GM19395 (cell line): ENCODE data around the gene UGT1A9.

Experiments
- ATAC-seq: cut with Tn5 transposase; IDR thresholded peaks from one replicate; pipeline ENCODE4 v1.9.1; 2021; ENCODE audit warnings: mild to moderate bottlenecking, moderate library complexity; ENCODE audit not compliant: unreplicated experiment

Gene UGT1A9

GRCh38 chr2:233793465-233794127 is 121.9 kb downstream of the UGT1A9 start:
- ATAC-seq = no peak

GRCh38 chr2:233794128-233794658 is 122.5 kb downstream of the UGT1A9 start:
- ATAC-seq = no peak

- no peak for ATAC-seq
These were observed 124.1 kb downstream of the UGT1A9 start for GRCh38 chr2:233795735-233796171.

GRCh38 chr2:233796254-233796653 is 124.6 kb downstream of the UGT1A9 start:
- ATAC-seq = no peak

- no peak for ATAC-seq
These were observed 126.8 kb downstream of the UGT1A9 start for GRCh38 chr2:233798335-233799086.

GRCh38 chr2:233799087-233799665 is 127.5 kb downstream of the UGT1A9 start:
- no peak for ATAC-seq

- ATAC-seq = no peak
These were observed 128.0 kb downstream of the UGT1A9 start for GRCh38 chr2:233799716-233800115.

GRCh38 chr2:233800208-233800607 is 128.5 kb downstream of the UGT1A9 start:
- no peak for ATAC-seq

- ATAC-seq = no peak
These were observed 129.8 kb downstream of the UGT1A9 start for GRCh38 chr2:233801357-233802131.

GRCh38 chr2:233802132-233802815 is 130.6 kb downstream of the UGT1A9 start:
- no peak for ATAC-seq

GRCh38 chr2:233803292-233803911 is 131.7 kb downstream of the UGT1A9 start:
- ATAC-seq = no peak

- no peak for ATAC-seq
These were observed 132.3 kb downstream of the UGT1A9 start for GRCh38 chr2:233803994-233804393.

- ATAC-seq = no peak
These were observed 135.6 kb downstream of the UGT1A9 start for GRCh38 chr2:233807215-233807865.

- ATAC-seq = no peak
These were observed 136.6 kb downstream of the UGT1A9 start for GRCh38 chr2:233807966-233808935.

- no peak for ATAC-seq
These were observed 138.7 kb downstream of the UGT1A9 start for GRCh38 chr2:233810385-233810784.

- no peak for ATAC-seq
These were observed 139.4 kb downstream of the UGT1A9 start for GRCh38 chr2:233811087-233811486.

- ATAC-seq = no peak
These were observed 140.0 kb downstream of the UGT1A9 start for GRCh38 chr2:233811732-233812131.
